ENCODE data around the gene GJD3.

DNA sequence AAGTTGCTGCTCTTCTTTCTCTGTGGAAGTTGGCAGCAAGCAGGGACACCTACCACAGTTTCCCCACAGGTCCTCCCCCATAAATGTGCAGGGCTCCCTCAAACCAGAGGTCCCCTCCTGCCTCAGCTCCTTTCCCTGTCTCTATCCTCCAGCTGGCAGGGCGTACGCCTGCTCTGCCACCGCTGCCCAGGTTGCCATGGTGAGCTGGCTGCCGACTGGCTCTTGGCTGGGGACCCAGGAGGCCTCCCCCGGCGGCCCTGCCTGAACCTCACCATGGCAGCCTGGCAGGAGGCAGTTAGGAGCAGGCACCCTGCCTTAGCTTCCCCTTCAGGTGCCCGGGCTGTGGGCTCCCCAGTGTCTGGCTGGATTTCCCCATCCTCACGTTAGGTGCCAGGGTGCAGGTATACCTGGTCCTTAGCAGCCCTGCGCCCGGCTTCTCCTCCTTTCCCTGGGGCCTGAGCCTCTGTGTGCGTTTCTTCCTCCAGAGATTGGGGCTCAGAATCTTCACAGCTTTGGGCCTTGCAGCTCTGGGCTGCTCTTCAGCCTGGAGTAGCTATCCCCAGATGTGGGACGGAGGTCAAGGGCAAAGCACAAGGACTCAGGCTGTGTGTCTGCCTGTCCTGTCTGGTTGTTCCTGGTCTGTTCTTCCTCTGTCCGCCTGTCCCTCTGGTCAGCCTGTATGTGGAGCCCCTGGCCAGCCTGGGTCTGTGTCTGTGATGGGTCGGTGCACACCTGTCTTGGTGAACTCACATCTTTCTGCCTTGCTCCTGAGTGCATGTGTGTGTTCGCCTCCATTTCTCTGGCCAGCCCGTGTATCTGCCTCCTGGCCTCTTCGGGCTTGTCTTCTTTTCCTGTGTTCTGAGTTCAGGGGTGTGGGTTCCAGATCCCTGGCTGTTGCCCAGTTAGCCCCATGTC, 15.7 kb downstream of the GJD3 start:
- TF ChIP-seq, protein P1, sequence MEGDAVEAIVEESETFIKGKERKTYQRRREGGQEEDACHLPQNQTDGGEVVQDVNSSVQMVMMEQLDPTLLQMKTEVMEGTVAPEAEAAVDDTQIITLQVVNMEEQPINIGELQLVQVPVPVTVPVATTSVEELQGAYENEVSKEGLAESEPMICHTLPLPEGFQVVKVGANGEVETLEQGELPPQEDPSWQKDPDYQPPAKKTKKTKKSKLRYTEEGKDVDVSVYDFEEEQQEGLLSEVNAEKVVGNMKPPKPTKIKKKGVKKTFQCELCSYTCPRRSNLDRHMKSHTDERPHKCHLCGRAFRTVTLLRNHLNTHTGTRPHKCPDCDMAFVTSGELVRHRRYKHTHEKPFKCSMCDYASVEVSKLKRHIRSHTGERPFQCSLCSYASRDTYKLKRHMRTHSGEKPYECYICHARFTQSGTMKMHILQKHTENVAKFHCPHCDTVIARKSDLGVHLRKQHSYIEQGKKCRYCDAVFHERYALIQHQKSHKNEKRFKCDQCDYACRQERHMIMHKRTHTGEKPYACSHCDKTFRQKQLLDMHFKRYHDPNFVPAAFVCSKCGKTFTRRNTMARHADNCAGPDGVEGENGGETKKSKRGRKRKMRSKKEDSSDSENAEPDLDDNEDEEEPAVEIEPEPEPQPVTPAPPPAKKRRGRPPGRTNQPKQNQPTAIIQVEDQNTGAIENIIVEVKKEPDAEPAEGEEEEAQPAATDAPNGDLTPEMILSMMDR (IDR thresholded peaks at IDR 0.05) = no peak
- no peak for TF ChIP-seq POLR2AphosphoS5 (IDR thresholded peaks at IDR 0.05; ENCODE audit: low read depth, low read length)
